H1 (cell line): ENCODE data around the gene C1orf174. TPM values are rescaled to one million over a fixed set of nuclear protein-coding genes. Genes with fewer than 3 reads are reported as not detected.

Experiments
- CTCF ChIA-PET: fragments of 300-600 bp; sonication (Branson Sonifier 250); formaldehyde crosslinking; loops from one replicate; lab custom pipeline; 2021; ENCODE audit not compliant: partially characterized antibody; lab: Charles Lee
- POLR2A ChIA-PET: fragments of 300-600 bp; sonication (Branson Sonifier 250); formaldehyde crosslinking; loops from one replicate; lab custom pipeline; 2021; ENCODE audit warnings: inconsistent platforms; ENCODE audit not compliant: partially characterized antibody; lab: Charles Lee
- DNase-seq, 2 experiments: peaks; one replicate each; pipeline versions ENCODE4 v3.0.0 to v3.0.0-alpha.2; 2010 to 2022; ENCODE audit warnings: low spot score in 2 of 2, low read depth in 1 of 2, mixed read lengths in 1 of 2
- FAIRE-seq: peaks from 2 replicates; lab custom pipeline; 2011; peaks lifted over from hg19 to GRCh38; lab: Jason Lieb, UNC
- H2AFZ ChIP-seq: 2 replicates; pipeline ENCODE4 v1.8.1; 2012; ENCODE audit warnings: low read length, inconsistent platforms
- H2AK5ac ChIP-seq: 2 replicates; pipeline ENCODE4 v1.6.1; 2013; ENCODE audit warnings: low read depth, low read length
- H2BK120ac ChIP-seq: replicated peaks from 2 replicates; pipeline ENCODE3; 2013; ENCODE audit warnings: low read depth, low read length, inconsistent platforms
- H2BK12ac ChIP-seq: 2 replicates; pipeline ENCODE4 v1.6.1; 2013; ENCODE audit warnings: low read depth, low read length
- H2BK15ac ChIP-seq: 2 replicates; pipeline ENCODE4 v1.6.1; 2013; ENCODE audit warnings: low read length
- H2BK20ac ChIP-seq: 2 replicates; pipeline ENCODE4 v1.6.1; 2013; ENCODE audit warnings: low read length
- H2BK5ac ChIP-seq: 2 replicates; pipeline ENCODE4 v1.6.1; 2013; ENCODE audit warnings: low read depth, low read length
- H3K14ac ChIP-seq: 2 replicates; pipeline ENCODE4 v1.6.1; 2013; ENCODE audit warnings: inconsistent platforms; ENCODE audit not compliant: insufficient read length
- H3K18ac ChIP-seq: 2 replicates; pipeline ENCODE4 v1.6.1; 2013; ENCODE audit warnings: low read length; ENCODE audit errors: extremely low read depth
- H3K23ac ChIP-seq: 2 replicates; pipeline ENCODE4 v1.6.1; 2013; ENCODE audit warnings: inconsistent platforms; ENCODE audit not compliant: insufficient read length
- H3K23me2 ChIP-seq: 2 replicates; pipeline ENCODE4 v1.6.1; 2013; ENCODE audit warnings: low read depth, low read length
- H3K27ac ChIP-seq: 2 replicates; pipeline ENCODE4 v1.6.1; 2011; ENCODE audit warnings: low read depth, low read length, inconsistent platforms
- H3K27me3 ChIP-seq, 4 experiments: replicated peaks in 1 of 4; 1 replicate in 1 of 4; 2 replicates in 3 of 4; pipeline versions ENCODE4 v1.6.1 to v1.8.1; 2011 to 2013; ENCODE audit warnings: low read length in 3 of 4, mild to moderate bottlenecking in 3 of 4, inconsistent platforms in 2 of 4, mixed read lengths in 2 of 4, moderate library complexity in 1 of 4; ENCODE audit not compliant: control insufficient read depth in 3 of 4, insufficient read depth in 3 of 4; ENCODE audit errors: extremely low read depth in 1 of 4
- H3K36me3 ChIP-seq, 4 experiments: 2 replicates each; pipeline versions ENCODE4 v1.6.1 to v1.8.1; 2011 to 2013; ENCODE audit warnings: mild to moderate bottlenecking in 4 of 4, low read length in 3 of 4, moderate library complexity in 2 of 4, control low read depth in 1 of 4, inconsistent platforms in 1 of 4; ENCODE audit not compliant: insufficient read depth in 4 of 4, control insufficient read depth in 2 of 4
- H3K4ac ChIP-seq: replicated peaks from 2 replicates; pipeline ENCODE3; 2013; ENCODE audit warnings: low read length, low read depth, mixed read lengths, inconsistent platforms; ENCODE audit not compliant: insufficient read length
- H3K4me1 ChIP-seq, 4 experiments: replicated peaks in 1 of 4; 1 replicate in 1 of 4; 2 replicates in 3 of 4; pipeline versions ENCODE4 v1.6.1 to v1.8.1; 2011 to 2013; ENCODE audit warnings: low read length in 3 of 4, inconsistent platforms in 2 of 4, mixed read lengths in 1 of 4; ENCODE audit not compliant: insufficient read depth in 4 of 4, control insufficient read depth in 3 of 4
- H3K4me2 ChIP-seq, 2 experiments: 2 replicates each; pipeline versions ENCODE4 v1.6.1 to v1.8.1; 2011 to 2013; ENCODE audit warnings: low read depth in 2 of 2, low read length in 2 of 2, control low read depth in 1 of 2, inconsistent platforms in 1 of 2, mild to moderate bottlenecking in 1 of 2; ENCODE audit not compliant: insufficient read depth in 1 of 2
- H3K4me3 ChIP-seq, 4 experiments: fragments of 200-600, 300-600 bp in 1 of 4; sonication (generic), shearing (Covaris generic), sonication (Bioruptor Twin) in 1 of 4; 2 replicates each; pipeline versions ENCODE4 v1.5.1 to v1.8.1; 2011 to 2016; ENCODE audit warnings: low read length in 4 of 4, low read depth in 3 of 4, control low read depth in 2 of 4, inconsistent platforms in 2 of 4, mild to moderate bottlenecking in 2 of 4, mixed read lengths in 1 of 4, moderate library complexity in 1 of 4; ENCODE audit not compliant: insufficient read depth in 2 of 4; ENCODE audit errors: extremely low read depth in 1 of 4
- H3K56ac ChIP-seq: replicated peaks from 2 replicates; pipeline ENCODE3; 2013; ENCODE audit warnings: low read depth, mild to moderate bottlenecking, mixed read lengths, low read length, inconsistent platforms; ENCODE audit not compliant: insufficient read length
- H3K79me1 ChIP-seq: 2 replicates; pipeline ENCODE4 v1.6.1; 2013; ENCODE audit warnings: low read depth, low read length, control low read depth
- H3K79me2 ChIP-seq, 2 experiments: 2 replicates each; pipeline versions ENCODE4 v1.6.1 to v1.8.1; 2012 to 2013; ENCODE audit warnings: low read length in 2 of 2, mild to moderate bottlenecking in 2 of 2, inconsistent platforms in 1 of 2; ENCODE audit not compliant: insufficient read depth in 2 of 2, control insufficient read depth in 1 of 2
- H3K9ac ChIP-seq, 4 experiments: replicated peaks in 1 of 4; 1 replicate in 1 of 4; 2 replicates in 3 of 4; pipeline versions ENCODE4 v1.6.1 to v1.8.1; 2011 to 2013; ENCODE audit warnings: low read depth in 3 of 4, low read length in 3 of 4, control low read depth in 2 of 4, mild to moderate bottlenecking in 2 of 4, moderate library complexity in 2 of 4, inconsistent platforms in 1 of 4; ENCODE audit errors: extremely low read depth in 1 of 4
- H3K9me3 ChIP-seq, 2 experiments: 2 replicates each; pipeline versions ENCODE4 v1.6.1 to v1.8.1; 2012 to 2013; ENCODE audit warnings: mild to moderate bottlenecking in 2 of 2, moderate library complexity in 2 of 2, control low read depth in 1 of 2, inconsistent platforms in 1 of 2, low read depth in 1 of 2, low read length in 1 of 2, mixed read lengths in 1 of 2; ENCODE audit not compliant: insufficient read depth in 2 of 2
- H4K20me1 ChIP-seq, 2 experiments: replicated peaks in 1 of 2; 2 replicates each; pipeline versions ENCODE3 to v1.8.1; 2011 to 2013; ENCODE audit warnings: inconsistent platforms in 2 of 2, low read length in 2 of 2, mild to moderate bottlenecking in 1 of 2; ENCODE audit not compliant: insufficient read depth in 2 of 2, control insufficient read depth in 1 of 2
- H4K5ac ChIP-seq: 2 replicates; pipeline ENCODE4 v1.6.1; 2013; ENCODE audit warnings: low read length, low read depth, mixed read lengths, inconsistent platforms; ENCODE audit not compliant: insufficient read length
- H4K8ac ChIP-seq: 2 replicates; pipeline ENCODE4 v1.8.0; 2013; ENCODE audit warnings: mild to moderate bottlenecking, moderate library complexity, low read length, inconsistent platforms; ENCODE audit not compliant: insufficient read depth; ENCODE audit errors: extremely low read depth
- H4K91ac ChIP-seq: replicated peaks from 2 replicates; pipeline ENCODE3; 2013; ENCODE audit warnings: low read length, mixed read lengths, inconsistent platforms; ENCODE audit not compliant: insufficient read length
- ASH2L ChIP-seq: fragments of 200-600, 300-600 bp; sonication (generic); IDR thresholded peaks from one replicate; pipeline ENCODE4 v1.7.1; 2017; ENCODE audit warnings: low read length
- SIX5 ChIP-seq: IDR thresholded peaks from 2 replicates; pipeline ENCODE4 v1.6.1; 2011; ENCODE audit warnings: mild to moderate bottlenecking, low read depth, low read length
- SP1 ChIP-seq: IDR thresholded peaks from 2 replicates; pipeline ENCODE4 v1.6.1; 2011; ENCODE audit warnings: low read depth, low read length
- YY1 ChIP-seq: IDR thresholded peaks from 2 replicates; pipeline ENCODE4 v1.6.1; 2011; ENCODE audit warnings: low read depth, mild to moderate bottlenecking, low read length
- WGBS, 2 experiments: shearing (Covaris generic) in 1 of 2; methylation state at CpG; one replicate each; pipeline versions ENCODE4 v1.1.6 to v1.1.7; 2013 to 2015; ENCODE audit warnings: low lambda C conversion rate in 2 of 2, mixed read lengths in 2 of 2, inconsistent platforms in 1 of 2, low coverage in 1 of 2, missing lambda C conversion rate in 1 of 2; ENCODE audit not compliant: insufficient replicate concordance in 2 of 2, insufficient coverage in 1 of 2, insufficient read length in 1 of 2; ENCODE audit errors: extremely low coverage in 1 of 2, missing lambda C conversion rate in 1 of 2; 5-methylcytosine and 5-hydroxymethylcytosine counted together
- polyA plus RNA-seq, 7 experiments: library from polyadenylated mRNA; depleted of rRNA in 3 of 7; stranded (reverse) in 5 of 7; unstranded in 2 of 7; fragments of >200 nt in 5 of 7; fragments of 200-250 nt in 2 of 7; gene quantifications; 1 replicate in 5 of 7; 2 replicates in 1 of 7; 4 replicates in 1 of 7; pipeline versions ENCODE4 v1.2.1 to v1.2.3, GENCODE V29; 2011 to 2013; ENCODE audit warnings: missing spikeins in 2 of 7, mixed read lengths in 2 of 7
- total RNA-seq: library from RNA; stranded (reverse); fragmentation: NEBNext Ultra II Directional; extraction: Animal tissue kit (Norgen Biotek cat#: 25700); gene quantifications from 2 replicates; pipeline ENCODE4 v1.2.1, GENCODE V29; 2021

The C1orf174 gene
- total and polyA plus RNA-seq, 2 of the 8 experiments (the other 6 are each of a cell fraction or from before 2014, with no cell fraction given), result 28.4 to 32.4 TPM

DNA sequence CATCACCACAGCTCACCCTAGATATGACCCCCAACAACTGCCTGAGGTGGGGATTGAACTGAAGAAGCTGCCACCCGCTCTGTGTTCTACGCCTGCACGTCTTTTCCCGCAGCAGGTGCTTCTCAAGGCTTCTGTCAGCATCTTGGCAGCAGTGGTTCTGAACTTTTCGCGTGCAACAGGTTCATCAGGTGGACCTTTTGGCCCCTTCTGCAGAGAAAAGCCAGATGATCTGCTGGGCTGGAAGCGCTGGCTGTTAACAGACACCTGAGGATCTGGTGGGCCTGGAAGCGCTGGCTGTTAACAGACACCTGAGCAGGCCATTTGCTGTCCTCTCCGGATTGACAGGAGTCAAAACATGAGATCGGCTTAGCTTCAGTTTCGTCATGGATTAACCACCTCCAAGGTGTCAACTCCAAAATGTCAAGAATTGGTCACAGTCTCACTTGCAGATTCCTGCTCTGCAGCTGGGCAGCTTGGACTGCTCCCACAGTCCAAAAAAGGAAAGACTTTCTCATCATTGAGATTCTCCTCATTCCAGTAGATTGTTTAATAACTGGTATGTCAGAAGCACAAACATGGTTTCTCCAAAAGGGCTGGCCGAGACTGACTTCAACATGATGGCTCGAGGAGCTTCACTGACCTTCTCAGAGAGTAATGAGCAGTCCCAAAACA, 4.7 kb downstream of the C1orf174 start:
- POLR2A ChIA-PET, result no interaction called here
- Histone ChIP-seq H3K79me1 (peaks cover 17% of the 10 kb centered on the region), H3K4me3 (no peak overlapping the region), H2AK5ac (no peak overlapping the region), H3K23ac (no peak overlapping the region), H3K18ac (no peak overlapping the region), H3K79me2 (peaks cover 8 to 62% of the 10 kb centered on the region in 2 experiments), H3K4ac (no peak overlapping the region), H4K5ac (no peak overlapping the region), H4K20me1 (peaks cover 8 to 20% of the 10 kb centered on the region in 2 experiments), H3K4me2 (no peak overlapping the region), H3K9me3 (no peaks in the 10 kb centered on the region), H2BK12ac (no peak overlapping the region), H3K36me3 (peaks cover 6 to 16% (median 10%) of the 10 kb centered on the region in 4 experiments; a peak in 6 of 8 replicates), H2BK120ac (no peak overlapping the region), H4K91ac (no peak overlapping the region), H2AFZ (no peak overlapping the region), H3K23me2 (peaks cover 4% of the 10 kb centered on the region), H3K9ac (no peak overlapping the region), H3K56ac (no peak overlapping the region), H2BK20ac (no peak overlapping the region), H3K27ac (no peak overlapping the region), H3K27me3 (no peaks in the 10 kb centered on the region), H2BK5ac (no peak overlapping the region), H3K14ac (no peak overlapping the region), H3K4me1 (0 out of 7 replicates have a peak, but pooled peaks cover 0 to 1% (median 0%) of the 10 kb centered on the region in 4 experiments), H4K8ac (no peak overlapping the region), H2BK15ac (no peak overlapping the region)
- 90% methylated on average over 13 of the region's 13 CpGs; no CpG with 5 or more reads in 1 of the 2 experiments for WGBS, 2 experiments
- DNase-seq, result no peak
- CTCF ChIA-PET, result interaction anchor here (0.6 to 2.2 kb wide), 3 partner anchors 9 to 1985 kb away, joined by 3 to 5 read pairs (median 3); no protein-coding TSS in a partner anchor
- no peak for FAIRE-seq
- TF ChIP-seq SP1, result no peak
- no peak for TF ChIP-seq ASH2L
- no peak for TF ChIP-seq SIX5
- TF ChIP-seq YY1, result no peak
